ENCODE results near the gene PTGIS. TPM values are rescaled to one million over a fixed set of nuclear protein-coding genes. Genes with fewer than 3 reads are reported as not detected.
A peak's percentile ranks its signal among the peaks of the same experiment; 100 is the strongest.

Gene PTGIS
- total RNA-seq, 1 donor from 2014 or later, result 43.6 TPM

- DNase-seq (ENCODE audit: low spot score), result no peak
- Mint-ChIP-seq H3K27me3 (ENCODE audit: insufficient read depth) (peaks cover 6% of the 10 kb centered on the region), H3K9me3 (peaks cover 18% of the 10 kb centered on the region), H3K4me1 (ENCODE audit: low read depth) (peaks cover 73% of the 10 kb centered on the region), H3K36me3 (ENCODE audit: low read depth) (peaks cover 23% of the 10 kb centered on the region), H3K4me3 (no peak overlapping the region), H3K27ac (no peak overlapping the region)
- intact Hi-C loops (cut with micrococcal nuclease), result no loop called here
Measured at GRCh38 chr20:49580813-49581174, 12.9 kb upstream of the PTGIS start.

GRCh38 chr20:49579874-49580812, 12.2 kb upstream of the PTGIS start:
- Mint-ChIP-seq H3K4me1 (ENCODE audit: low read depth) (peaks cover 67% of the 10 kb centered on the region), H3K9me3 (peaks cover 18% of the 10 kb centered on the region), H3K27ac (no peak overlapping the region), H3K36me3 (ENCODE audit: low read depth) (peaks cover 22% of the 10 kb centered on the region), H3K27me3 (ENCODE audit: insufficient read depth) (peaks cover 5% of the 10 kb centered on the region), H3K4me3 (no peak overlapping the region)
- no peak for DNase-seq (ENCODE audit: low spot score)
- intact Hi-C loops (cut with micrococcal nuclease), result no loop called here

- Mint-ChIP-seq H3K9me3 (peaks cover 18% of the 10 kb centered on the region), H3K4me3 (no peak overlapping the region), H3K27ac (no peak overlapping the region), H3K27me3 (ENCODE audit: insufficient read depth) (peaks cover 2% of the 10 kb centered on the region), H3K4me1 (ENCODE audit: low read depth) (peaks cover 61% of the 10 kb centered on the region), H3K36me3 (ENCODE audit: low read depth) (peaks cover 22% of the 10 kb centered on the region)
- no peak for DNase-seq (ENCODE audit: low spot score)
- intact Hi-C loops (cut with micrococcal nuclease), result no loop called here
Measured at GRCh38 chr20:49579195-49579594, 11.3 kb upstream of the PTGIS start.

GRCh38 chr20:49578436-49578835, 10.5 kb upstream of the PTGIS start:
- Mint-ChIP-seq H3K4me3 (no peak overlapping the region), H3K9me3 (peaks cover 17% of the 10 kb centered on the region), H3K4me1 (ENCODE audit: low read depth) (peaks cover 61% of the 10 kb centered on the region), H3K27ac (no peak overlapping the region), H3K36me3 (ENCODE audit: low read depth) (peaks cover 21% of the 10 kb centered on the region), H3K27me3 (ENCODE audit: insufficient read depth) (peaks cover 2% of the 10 kb centered on the region)
- intact Hi-C loops (cut with micrococcal nuclease), result no loop called here
- DNase-seq (ENCODE audit: low spot score), result no peak

GRCh38 chr20:49575551-49576060, 7.7 kb upstream of the PTGIS start:
- no peak overlapping the region for H3K4me3 Mint-ChIP-seq
- no peak overlapping the region for H3K27ac Mint-ChIP-seq
- peaks cover 9% of the 10 kb centered on the region for H3K9me3 Mint-ChIP-seq
- H3K4me1 Mint-ChIP-seq (ENCODE audit: low read depth), result peaks cover 62% of the 10 kb centered on the region
- H3K36me3 Mint-ChIP-seq (ENCODE audit: low read depth), result peaks cover 7% of the 10 kb centered on the region
- intact Hi-C loops (cut with micrococcal nuclease), result no loop called here
- no peak for DNase-seq (ENCODE audit: low spot score)
- peaks cover 13% of the 10 kb centered on the region for H3K27me3 Mint-ChIP-seq (ENCODE audit: insufficient read depth)

- intact Hi-C loops (cut with micrococcal nuclease), result loop anchor here (2.0 to 5.0 kb wide), 2 partner anchors 17 to 33 kb away; no protein-coding TSS in a partner anchor
- H3K4me3 Mint-ChIP-seq, result no peak overlapping the region
- peaks cover 9% of the 10 kb centered on the region for H3K36me3 Mint-ChIP-seq (ENCODE audit: low read depth)
- H3K27ac Mint-ChIP-seq, result peak overlapping the region; percentile 87
- H3K27me3 Mint-ChIP-seq (ENCODE audit: insufficient read depth), result peaks cover 18% of the 10 kb centered on the region
- H3K4me1 Mint-ChIP-seq (ENCODE audit: low read depth), result peaks cover 61% of the 10 kb centered on the region
- DNase-seq (ENCODE audit: low spot score), result no peak
- H3K9me3 Mint-ChIP-seq, result peaks cover 9% of the 10 kb centered on the region
Measured at GRCh38 chr20:49573900-49574416, 6.0 kb upstream of the PTGIS start.

- H3K27ac Mint-ChIP-seq, result peak overlapping the region; percentile 87
- no peak for DNase-seq (ENCODE audit: low spot score)
- H3K9me3 Mint-ChIP-seq, result peaks cover 9% of the 10 kb centered on the region
- intact Hi-C loops (cut with micrococcal nuclease), result loop anchor here (2.0 to 5.0 kb wide), 2 partner anchors 18 to 34 kb away; no protein-coding TSS in a partner anchor
- H3K27me3 Mint-ChIP-seq (ENCODE audit: insufficient read depth), result peaks cover 22% of the 10 kb centered on the region
- H3K36me3 Mint-ChIP-seq (ENCODE audit: low read depth), result peaks cover 9% of the 10 kb centered on the region
- peak overlapping the region; percentile 62 for H3K4me3 Mint-ChIP-seq
- peaks cover 61% of the 10 kb centered on the region for H3K4me1 Mint-ChIP-seq (ENCODE audit: low read depth)
Measured at GRCh38 chr20:49572857-49573256, 4.9 kb upstream of the PTGIS start.

- H3K4me3 Mint-ChIP-seq, result no peak overlapping the region
- H3K9me3 Mint-ChIP-seq, result peaks cover 7% of the 10 kb centered on the region
- peaks cover 53% of the 10 kb centered on the region for H3K4me1 Mint-ChIP-seq (ENCODE audit: low read depth)
- H3K36me3 Mint-ChIP-seq (ENCODE audit: low read depth), result peaks cover 5% of the 10 kb centered on the region
- H3K27ac Mint-ChIP-seq, result no peak overlapping the region
- intact Hi-C loops (cut with micrococcal nuclease), result loop anchor here (2.0 to 5.0 kb wide), 2 partner anchors 29 to 36 kb away; no protein-coding TSS in a partner anchor
- no peak for DNase-seq (ENCODE audit: low spot score)
- peaks cover 31% of the 10 kb centered on the region for H3K27me3 Mint-ChIP-seq (ENCODE audit: insufficient read depth)
Measured at GRCh38 chr20:49571553-49571835, 3.6 kb upstream of the PTGIS start.

- Mint-ChIP-seq H3K9me3 (peaks cover 2% of the 10 kb centered on the region), H3K27me3 (ENCODE audit: insufficient read depth) (peaks cover 36% of the 10 kb centered on the region), H3K36me3 (ENCODE audit: low read depth) (peaks cover 10% of the 10 kb centered on the region), H3K27ac (no peak overlapping the region), H3K4me1 (ENCODE audit: low read depth) (peaks cover 53% of the 10 kb centered on the region), H3K4me3 (no peak overlapping the region)
- no peak for DNase-seq (ENCODE audit: low spot score)
- intact Hi-C loops (cut with micrococcal nuclease), result loop anchor here (2.0 to 5.0 kb wide), 2 partner anchors 28 to 36 kb away; no protein-coding TSS in a partner anchor
Measured at GRCh38 chr20:49570828-49571552, 3.1 kb upstream of the PTGIS start.

- peaks cover 53% of the 10 kb centered on the region for H3K4me1 Mint-ChIP-seq (ENCODE audit: low read depth)
- peaks cover 10% of the 10 kb centered on the region for H3K36me3 Mint-ChIP-seq (ENCODE audit: low read depth)
Measured at GRCh38 chr20:49570161-49570827, 2.4 kb upstream of the PTGIS start.

GRCh38 chr20:49569411-49570115, 1.6 kb upstream of the PTGIS start:
- Mint-ChIP-seq H3K4me1 (ENCODE audit: low read depth) (peaks cover 53% of the 10 kb centered on the region), H3K4me3 (peak overlapping the region; percentile 52), H3K27me3 (ENCODE audit: insufficient read depth) (peaks cover 36% of the 10 kb centered on the region), H3K9me3 (no peaks in the 10 kb centered on the region), H3K36me3 (ENCODE audit: low read depth) (peaks cover 10% of the 10 kb centered on the region), H3K27ac (peak overlapping the region; percentile 67)
- intact Hi-C loops (cut with micrococcal nuclease), result loop anchor here (2.0 to 5.0 kb wide), 2 partner anchors 27 to 38 kb away; no protein-coding TSS in a partner anchor
- DNase-seq (ENCODE audit: low spot score), result no peak

More at GRCh38 chr20:49570161-49570827, 2.4 kb upstream of the PTGIS start:
- Mint-ChIP-seq H3K27me3 (ENCODE audit: insufficient read depth) (peaks cover 36% of the 10 kb centered on the region), H3K4me3 (no peak overlapping the region), H3K27ac (no peak overlapping the region), H3K9me3 (no peaks in the 10 kb centered on the region)
- no peak for DNase-seq (ENCODE audit: low spot score)
- intact Hi-C loops (cut with micrococcal nuclease), result loop anchor here (2.0 to 5.0 kb wide), 2 partner anchors 27 to 37 kb away; no protein-coding TSS in a partner anchor

Data from activated T-helper 1 cell treated with anti-CD3 and anti-CD28 coated beads, Interleukin-12 subunit alpha, Interleukin-12 subunit beta, Interleukin-2, Interleukin-4 antibody, amounts not matched to agents 30 ng/mL and 10 ng/mL and 1 ng/mL, durations not matched to agents 14 hours and 24 hours and 36 hours (primary cell).